NCI-H2227 (cell line): ENCODE data around the gene KCTD7.
"Not testable (repeated sequence)": the region's sequence is repeated elsewhere in the genome, so short reads cannot be mapped to it uniquely, and the experiment has no call there.

Experiments
- DNase-seq: peaks from one replicate; lab custom pipeline; 2025; ENCODE audit not compliant: unreplicated experiment; lab: John Stamatoyannopoulos, UW

Gene KCTD7

DNA sequence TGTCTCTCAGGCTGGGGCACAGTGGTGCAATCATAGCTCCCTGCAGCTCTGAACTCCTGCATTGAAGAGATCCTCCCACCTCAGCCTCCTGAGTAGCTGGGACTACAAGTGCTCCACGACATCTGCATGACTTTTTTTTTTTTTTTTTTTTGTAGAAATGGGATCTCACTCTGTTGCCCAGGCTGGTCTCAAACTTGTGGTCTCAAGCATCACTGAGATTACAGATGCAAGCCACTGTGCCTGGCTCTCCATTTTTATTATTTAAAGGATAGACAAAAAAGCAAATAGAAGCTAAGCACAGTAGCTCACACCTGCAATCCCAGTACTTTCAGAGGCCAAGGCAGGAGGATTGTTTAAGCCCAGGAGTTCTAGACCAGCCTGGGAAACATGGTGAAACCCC, 13.0 kb upstream of the KCTD7 start:
- DNase-seq: no peak

DNA sequence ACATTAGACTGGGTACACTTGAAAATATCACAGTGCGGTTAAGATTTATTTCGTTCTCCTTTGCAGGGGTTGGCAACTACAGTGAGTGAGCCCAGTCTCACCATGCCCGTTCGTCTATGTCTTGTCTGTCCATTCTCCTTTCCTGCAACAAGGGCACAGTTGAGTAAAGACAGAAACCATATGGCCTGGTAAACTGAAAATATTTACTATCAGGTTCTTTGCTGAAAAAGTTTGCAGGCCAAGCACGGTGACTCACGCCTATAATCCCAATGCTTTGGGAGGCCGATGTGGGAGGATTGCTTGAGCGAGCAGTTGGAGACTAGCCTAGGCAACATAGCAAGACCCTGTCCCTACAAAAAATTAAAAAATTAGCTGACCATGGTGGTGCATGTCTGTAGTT, 11.4 kb upstream of the KCTD7 start:
- DNase-seq: no peak

DNA sequence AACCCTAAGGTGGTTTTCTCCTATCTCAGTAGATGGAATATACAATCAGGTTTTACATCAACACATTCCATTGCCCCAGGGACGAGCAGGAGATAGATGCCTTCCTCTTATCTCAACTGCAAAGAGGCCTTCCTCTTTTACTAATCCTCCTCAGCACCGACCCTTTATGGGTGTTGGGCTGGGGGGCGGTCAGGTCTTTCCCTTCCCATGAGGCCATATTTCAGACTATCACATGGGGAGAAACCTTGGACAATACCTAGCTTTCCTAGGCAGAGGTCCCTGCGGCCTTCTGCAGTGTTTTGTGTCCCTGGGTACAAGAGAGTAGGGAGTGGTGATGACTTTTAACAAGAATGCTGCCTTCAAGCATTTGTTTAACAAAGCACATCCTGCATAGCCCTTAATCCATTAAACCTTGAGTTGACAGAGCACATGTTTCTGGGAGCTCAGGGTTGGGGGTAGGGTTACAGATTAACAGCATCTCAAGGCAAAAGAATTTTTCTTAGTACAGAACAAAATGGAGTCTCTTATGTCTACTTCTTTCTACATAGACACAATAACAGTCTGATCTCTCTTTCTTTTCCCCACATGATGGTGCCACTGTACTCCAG, 9.2 kb upstream of the KCTD7 start:
- not testable (repeated sequence) for DNase-seq

DNA sequence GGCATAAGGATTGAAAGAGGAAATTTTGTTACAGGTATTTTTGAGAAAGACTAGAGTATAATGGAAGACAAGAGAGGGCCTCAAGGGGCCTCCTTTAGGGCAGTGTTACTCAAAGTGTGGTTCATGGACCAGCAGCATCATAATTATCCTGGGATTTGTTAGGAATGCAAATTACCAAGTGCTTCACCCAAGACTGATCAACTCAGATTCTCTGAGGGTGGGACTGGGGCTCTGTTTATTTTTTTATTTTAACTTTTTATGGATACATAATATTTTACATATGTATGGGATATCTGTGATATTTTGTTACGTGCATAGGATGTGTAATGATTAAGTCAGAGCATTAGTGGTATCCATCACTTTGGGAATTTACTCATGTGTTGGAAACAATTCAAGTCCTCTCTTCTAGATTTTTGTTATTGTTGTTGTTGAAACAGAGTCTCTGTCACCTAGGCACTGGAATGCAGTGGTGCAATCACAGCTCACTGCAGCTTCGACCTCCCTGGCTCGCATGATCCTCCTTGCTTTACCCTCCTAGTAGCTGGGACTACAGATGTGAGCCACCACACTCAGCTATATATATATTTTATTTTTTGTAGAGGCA, 2.2 kb upstream of the KCTD7 start:
- DNase-seq: no peak

DNA sequence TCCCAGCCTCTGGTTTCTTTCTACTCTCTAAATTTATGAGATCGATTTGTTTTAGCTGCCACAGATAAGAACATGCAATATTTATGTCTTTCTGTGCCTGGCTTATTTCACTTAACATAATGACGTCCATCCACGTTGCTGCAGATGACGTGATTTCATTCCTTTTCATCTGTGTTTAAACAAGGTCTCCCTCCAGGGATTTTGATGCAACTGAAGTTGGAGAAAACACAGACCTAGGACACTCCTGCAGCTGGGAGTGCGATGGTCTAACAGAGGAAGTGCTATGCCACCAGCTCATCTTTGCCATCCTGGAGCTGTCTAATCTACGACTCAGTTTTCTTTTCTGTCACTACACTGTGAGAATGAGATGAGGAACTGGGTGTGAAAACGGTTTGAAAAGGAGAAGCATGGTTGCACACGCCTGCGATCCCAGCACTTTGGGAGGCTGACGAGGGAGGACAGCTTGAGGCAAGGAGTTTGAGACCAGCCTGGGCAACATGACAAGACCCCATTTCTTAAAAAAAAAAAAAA, 1.5 kb upstream of the KCTD7 start:
- no peak for DNase-seq

DNA sequence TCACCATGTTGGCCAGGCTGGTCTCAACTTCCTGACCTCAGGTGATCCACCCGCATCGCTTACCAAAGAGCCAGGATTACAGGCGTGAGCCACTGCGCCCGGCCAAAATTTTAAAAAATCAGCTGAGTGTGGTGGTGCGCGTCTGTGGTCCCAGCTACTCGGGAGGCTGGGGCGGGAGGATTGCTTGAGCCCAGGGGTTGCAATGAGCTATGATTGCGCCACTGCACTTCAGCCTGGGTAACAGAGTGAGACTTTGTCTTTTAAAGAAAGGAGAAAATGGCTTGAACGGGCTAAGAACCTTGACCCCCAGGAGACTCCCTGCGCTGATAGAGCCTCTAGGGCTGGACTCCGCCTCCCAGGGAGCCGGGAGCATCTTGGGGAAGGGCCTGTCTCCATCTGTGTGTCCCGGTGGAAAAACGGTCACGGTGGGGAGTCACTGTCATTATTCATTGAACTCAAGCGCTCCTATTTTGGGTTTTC, 760 bp upstream of the KCTD7 start:
- DNase-seq: no peak

DNA sequence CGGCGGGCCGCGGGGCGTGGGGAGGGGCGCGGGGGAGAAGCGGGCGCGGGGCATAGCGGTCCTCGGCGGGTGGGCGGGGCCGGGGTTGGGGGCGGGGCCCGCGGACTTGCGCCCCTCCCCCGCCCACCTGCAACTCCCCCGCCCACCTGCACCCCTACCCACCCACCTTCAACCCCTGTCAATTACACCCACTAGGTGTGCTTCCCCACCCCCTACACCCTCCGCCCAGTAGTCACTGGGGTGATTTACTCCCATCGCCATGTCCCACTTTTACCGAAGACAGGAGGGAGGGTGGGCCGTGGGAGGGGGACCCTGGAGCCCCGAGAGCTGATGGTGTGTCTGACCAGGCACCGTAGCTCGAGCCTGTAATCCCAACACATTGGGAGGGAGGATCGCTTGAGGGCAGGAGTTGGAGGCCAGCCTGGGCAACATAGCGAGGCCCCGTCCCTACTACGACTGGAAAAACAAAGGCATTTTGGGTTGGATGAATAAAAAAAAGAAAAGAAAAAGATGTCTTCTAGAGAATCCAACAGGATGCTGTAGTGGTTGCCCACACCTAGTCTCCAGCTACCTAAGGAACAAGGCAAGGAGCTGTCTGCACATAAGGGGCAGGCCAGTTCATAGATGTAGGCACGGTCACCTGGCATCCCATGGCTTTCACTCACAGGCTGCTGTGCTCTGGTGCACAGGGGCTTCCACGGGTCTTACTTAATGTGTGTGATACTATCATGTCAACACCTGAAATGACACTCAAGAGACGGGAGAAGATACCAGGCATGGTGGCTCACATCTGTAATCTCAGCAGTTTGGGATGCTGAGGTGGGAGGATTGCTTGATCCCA, 761 bp downstream of the KCTD7 start:
- DNase-seq: peak; percentile 50

DNA sequence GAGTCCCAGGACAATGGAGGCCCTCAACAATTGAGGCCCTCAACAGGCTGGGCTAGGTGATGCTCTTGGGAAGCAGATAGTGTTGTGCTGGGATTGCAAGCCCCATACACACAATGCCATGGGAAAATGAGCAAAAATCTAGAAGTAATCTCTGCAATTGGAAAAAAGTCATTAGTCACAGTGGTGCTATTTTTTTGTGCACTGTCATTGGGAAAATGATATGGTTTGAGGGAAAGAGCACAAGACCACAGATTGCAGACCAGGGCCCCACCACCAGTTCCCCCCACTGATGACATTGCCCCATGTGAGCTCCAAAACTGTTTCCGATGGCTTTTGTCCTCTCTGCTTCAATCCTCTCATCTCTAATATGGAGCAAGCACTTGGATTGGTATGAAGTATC, 1.9 kb downstream of the KCTD7 start:
- DNase-seq: no peak

DNA sequence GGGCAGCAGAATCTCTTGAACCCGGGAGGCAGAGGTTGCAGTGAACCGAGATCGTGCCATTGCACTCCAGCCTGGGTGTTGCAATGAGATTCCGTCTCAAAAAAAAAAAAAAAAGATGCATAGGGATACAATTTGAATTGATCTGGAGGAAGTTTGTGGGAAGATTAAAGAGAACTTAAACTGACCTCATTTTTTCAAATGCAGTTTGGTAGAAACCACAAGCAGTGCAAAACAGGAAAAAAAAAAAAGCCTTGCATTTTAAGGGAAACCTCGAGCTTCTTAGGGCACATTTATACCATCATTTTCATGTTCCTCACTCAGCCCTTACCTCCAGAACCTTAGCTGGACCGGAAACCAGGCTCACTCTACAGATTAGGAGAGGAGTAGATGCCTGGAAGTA, 2.8 kb downstream of the KCTD7 start:
- DNase-seq: no peak

DNA sequence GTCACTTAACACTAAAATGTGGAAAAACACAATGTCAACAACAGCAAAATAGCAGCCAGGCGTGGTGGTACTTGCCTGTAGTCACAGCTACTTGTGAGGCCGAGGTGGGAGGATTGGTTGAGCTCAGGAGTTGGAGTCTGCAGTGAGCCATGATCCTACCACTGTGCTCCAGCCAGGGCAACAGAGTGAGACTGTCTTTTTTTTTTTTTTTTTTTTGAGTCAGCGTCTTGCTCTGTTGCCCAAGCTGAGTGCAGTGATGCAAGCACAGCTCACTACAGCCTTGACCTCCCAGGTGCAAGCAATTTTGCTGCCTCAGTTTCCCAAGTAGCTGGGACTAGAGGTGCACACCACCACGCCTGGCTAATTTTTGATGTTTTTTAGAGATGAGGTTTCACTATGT, 6.1 kb downstream of the KCTD7 start:
- DNase-seq: no peak

DNA sequence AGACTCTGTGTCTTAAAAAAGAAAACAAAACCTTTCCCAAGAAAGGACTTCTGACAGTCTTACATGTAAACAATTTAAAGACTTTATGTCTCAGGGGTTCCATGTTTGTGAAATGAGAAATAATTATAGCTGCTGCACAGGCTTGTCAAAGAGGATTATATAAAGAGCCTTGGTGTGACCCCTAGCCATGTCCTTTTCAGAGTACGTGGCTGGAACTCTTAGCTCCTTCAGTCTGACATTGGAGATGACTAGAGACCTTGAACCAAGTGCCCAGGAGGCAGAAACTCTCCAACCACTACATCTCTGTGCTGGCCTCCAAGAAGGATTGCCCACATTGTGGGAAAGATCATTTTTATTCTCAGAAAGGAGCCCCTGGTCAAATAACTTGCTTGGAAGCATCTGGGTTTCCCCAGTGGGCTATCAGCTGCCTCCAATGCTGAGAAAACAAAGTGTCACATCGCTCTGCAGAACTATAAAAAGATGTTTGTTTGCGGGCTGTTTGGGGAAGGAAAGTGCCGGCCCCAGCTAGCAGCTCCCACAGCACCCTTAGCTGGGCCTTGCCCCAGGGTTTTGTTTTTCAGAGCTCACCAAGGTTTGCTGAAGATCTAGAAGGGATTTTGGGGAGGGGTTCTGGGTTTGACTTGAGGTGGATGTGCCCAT, 6.8 kb downstream of the KCTD7 start:
- not testable (repeated sequence) for DNase-seq

DNA sequence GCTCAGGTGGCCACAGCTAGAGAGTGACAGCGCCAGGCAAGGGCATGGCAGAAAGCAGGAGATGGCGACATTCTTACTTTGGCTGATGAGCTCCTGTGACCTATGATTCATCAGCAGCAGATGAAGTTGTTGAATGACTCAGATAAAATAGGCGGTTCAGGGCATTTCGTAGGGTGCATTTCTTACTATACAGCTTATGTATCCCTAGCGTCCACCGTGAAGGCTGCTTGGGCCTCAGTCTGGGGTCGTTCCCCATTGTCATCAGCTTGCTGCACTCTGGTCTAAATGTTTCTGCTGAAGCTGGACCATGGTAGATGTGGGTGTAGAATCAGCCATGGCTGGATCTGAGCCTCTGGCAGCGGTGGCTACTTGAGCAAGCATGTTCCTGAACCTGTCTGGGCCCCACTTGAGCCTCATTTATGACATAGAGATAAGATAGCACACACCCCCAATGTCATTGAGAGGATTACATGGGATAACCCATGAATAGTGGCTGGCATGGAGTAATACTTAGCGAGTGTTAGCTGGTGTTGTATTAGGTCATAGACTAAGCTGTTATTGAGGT, 7.4 kb downstream of the KCTD7 start:
- not testable (repeated sequence) for DNase-seq

DNA sequence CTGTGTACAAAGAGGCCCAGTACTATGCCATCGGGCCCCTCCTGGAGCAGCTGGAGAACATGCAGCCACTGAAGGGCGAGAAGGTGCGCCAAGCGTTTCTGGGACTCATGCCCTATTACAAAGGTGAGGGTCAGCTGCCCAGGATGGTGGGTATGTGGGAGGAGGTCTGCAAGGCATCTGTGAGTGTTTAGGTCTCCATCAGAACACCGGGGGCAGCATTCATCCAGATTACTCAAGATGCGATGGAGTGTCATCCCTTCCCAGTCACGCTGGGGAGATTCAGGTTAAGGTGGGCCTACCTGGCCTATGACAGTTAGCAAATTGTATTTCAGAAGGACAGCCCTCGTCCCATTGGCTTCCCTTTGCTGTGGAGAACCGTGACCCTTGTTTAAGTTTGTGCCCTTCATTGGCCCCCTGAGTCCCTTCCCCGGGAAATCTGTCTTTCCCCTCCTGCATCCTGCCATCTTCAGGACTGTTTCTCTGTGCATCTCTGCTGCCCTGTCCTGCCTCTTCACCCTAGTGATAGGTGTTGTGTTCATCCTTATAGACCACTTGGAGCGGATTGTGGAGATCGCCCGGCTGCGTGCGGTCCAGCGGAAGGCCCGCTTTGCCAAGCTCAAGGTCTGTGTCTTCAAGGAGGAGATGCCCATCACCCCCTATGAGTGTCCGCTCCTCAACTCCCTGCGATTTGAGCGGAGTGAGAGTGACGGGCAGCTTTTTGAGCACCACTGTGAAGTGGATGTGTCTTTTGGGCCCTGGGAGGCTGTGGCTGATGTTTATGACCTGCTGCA, 9.8 kb downstream of the KCTD7 start:
- DNase-seq: no peak

DNA sequence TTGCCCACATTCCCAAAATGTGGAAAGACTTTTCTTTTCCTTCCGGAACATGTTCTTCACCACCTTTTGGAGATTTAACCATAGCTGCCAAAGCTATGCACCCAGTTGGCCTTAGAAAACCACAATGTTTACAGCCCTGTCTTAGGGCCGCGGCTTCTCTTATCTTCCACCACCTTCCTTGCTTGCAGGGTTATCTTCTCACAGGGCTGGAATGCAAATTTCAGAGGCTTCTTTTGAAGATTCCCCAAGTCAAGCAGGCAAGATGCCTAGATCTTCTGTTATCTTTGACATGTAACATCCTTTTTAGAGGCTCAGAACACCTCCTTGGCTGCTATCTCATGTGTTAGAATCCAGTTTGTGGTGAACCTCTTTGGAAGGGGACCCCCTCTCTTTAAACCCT, 11.1 kb downstream of the KCTD7 start:
- DNase-seq: no peak

DNA sequence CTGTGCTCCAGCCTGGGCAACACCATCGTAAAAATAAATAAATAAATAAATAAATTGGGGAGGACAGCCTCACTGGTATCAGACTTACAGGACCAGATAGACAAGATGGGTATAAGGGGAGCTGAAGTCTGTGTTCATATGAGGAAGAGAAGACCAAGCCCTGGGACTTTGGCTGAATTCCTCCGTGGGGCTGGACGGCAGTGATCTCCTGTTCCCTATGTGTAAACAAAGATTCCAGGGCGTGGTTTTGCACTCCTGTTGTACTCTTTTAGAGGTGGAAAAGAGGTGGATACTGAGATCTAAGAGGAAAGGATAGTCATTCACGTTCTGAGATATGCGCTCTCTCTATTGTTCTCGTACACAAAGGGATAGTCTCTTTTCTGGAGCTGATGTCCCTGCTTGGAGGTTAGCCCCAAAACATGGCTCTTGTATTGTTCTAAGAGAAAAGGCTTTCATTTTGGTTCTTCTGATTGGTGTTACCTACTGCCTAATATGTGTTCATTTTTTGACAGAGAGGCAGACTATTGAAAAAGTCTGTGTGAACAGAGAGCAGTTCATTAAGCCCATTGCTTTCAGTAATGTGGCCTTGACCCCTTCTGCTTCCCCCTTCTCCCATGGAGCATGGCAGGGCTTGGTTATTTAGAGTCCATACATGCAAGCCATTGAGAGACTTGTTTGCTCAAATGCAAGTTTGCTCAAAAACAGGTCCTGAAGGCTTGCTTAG, 12.3 kb downstream of the KCTD7 start:
- no peak for DNase-seq

DNA sequence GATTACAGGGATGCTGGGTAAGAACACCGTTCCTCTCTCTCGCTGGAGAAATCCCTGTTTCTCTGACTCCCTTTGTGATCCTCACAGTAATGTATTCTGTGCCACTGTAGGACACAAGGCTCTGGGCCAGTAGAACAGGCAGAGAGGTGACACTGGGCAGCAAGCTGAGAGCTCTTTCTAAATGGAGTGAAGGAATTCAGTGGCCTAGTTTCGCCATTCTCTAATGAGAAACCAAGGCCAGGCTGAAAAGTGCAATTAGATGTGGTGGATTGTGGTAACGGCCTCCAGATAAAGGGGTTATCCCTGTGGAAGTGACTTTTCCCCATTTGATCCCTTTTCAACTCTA, 12.8 kb downstream of the KCTD7 start:
- DNase-seq: no peak

DNA sequence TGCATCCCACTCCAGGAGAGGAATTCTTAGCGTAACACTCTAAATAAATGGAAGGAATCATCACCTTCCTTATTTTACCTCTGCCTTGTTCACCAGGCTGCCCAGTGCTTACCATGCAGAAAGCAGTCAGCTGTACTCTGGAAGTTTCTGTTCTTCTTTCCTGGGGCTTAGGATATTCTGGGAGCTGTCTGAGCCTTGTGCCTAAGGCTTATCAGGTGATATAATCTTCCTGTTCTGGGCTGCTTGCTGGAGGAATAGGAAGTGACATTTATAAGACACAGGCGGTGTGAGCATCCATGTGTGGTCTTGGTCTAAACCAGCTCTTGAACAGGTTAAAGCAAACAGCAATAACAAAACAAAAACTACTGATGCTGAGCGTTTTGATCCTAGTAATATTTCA, 13.5 kb downstream of the KCTD7 start:
- no peak for DNase-seq

DNA sequence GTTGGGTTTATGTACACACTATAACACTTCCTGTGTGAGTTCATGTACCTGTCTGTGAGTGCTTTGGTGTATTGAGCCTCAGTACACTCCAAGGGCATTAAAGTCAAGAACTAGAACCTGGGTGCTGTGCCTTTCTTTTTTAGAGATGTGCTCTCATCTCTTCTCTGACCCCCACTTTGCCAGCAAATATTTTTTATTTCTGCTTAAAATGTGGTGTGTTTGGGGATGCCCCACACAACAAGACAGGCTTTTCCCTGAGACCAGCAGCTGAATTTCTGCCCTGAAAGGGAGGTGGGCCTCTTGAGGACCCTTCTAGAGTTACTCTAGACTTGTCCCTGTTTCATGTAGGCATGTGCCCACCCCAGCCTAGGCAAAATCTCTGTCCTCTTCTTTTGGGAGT, 14.3 kb downstream of the KCTD7 start:
- DNase-seq: no peak

DNA sequence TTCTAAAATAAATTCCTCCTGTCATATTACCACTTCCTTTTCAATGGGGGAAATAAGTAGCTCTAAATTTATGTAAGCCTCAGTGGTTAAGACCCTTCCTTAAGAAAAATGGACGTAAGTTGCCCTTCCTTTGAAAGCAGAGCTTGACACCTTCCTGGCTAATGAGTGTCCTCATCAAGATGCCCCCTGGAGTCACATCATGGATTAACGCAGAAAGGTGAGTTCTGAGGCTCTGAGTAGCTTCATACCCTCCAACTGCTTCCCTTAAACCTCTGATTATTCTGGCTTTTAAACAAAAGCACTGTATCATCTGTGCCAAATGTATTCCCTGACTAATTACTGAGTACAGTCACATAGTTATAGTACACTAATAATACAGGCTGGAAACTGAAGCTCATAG, 14.7 kb downstream of the KCTD7 start:
- DNase-seq: no peak

DNA sequence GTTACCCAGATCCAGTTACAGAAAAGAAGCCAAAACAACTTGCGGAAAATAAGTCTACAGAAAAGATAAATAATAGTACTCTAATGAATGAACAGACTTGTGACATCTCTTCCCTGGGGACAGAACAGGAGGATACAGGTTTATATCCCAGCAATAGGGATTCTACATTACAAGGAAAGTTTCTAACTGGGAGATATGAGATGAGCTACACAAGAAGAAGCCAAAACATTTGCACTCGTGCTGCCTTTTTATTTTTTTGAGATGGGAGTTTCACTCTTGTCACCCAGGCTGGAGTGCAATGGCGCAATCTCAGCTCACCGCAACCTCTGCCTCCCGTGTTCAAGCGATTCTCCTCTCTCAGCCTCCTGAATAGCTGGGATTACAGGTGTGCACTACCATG, 22.3 kb downstream of the KCTD7 start:
- not testable (repeated sequence) for DNase-seq
